Smooth muscle cell (in vitro differentiated cells): ENCODE results near the gene MARK3. TPM values are rescaled to one million over a fixed set of nuclear protein-coding genes. Genes with fewer than 3 reads are reported as not detected.

Experiments
- DNase-seq: peaks from one replicate; lab custom pipeline; 2025; ENCODE audit not compliant: unreplicated experiment; lab: John Stamatoyannopoulos, UW
- H2AFZ ChIP-seq: fragments of 200-600 bp; sonication (generic); 2 replicates; pipeline ENCODE4 v1.6.0; 2016; ENCODE audit warnings: antibody characterized with exemption, low read depth, mild to moderate bottlenecking
- H3F3A ChIP-seq: fragments of 200-600 bp; sonication (generic); 2 replicates; pipeline ENCODE4 v1.6.0; 2017; ENCODE audit warnings: antibody characterized with exemption, low read depth
- H3K27ac ChIP-seq: fragments of 200-600 bp; sonication (generic); 2 replicates; pipeline ENCODE4 v1.5.1; 2016; ENCODE audit warnings: low read depth, mild to moderate bottlenecking
- H3K27me3 ChIP-seq: fragments of 200-600 bp; sonication (generic); 2 replicates; pipeline ENCODE4 v1.6.1; 2016; ENCODE audit warnings: low read depth, mild to moderate bottlenecking
- H3K36me3 ChIP-seq: fragments of 200-600 bp; sonication (generic); 2 replicates; pipeline ENCODE4 v1.5.1; 2016; ENCODE audit warnings: low read depth
- H3K4me1 ChIP-seq: fragments of 200-600 bp; sonication (generic); 2 replicates; pipeline ENCODE4 v1.5.1; 2016; ENCODE audit warnings: low read depth
- H3K4me2 ChIP-seq: fragments of 200-600 bp; sonication (generic); 2 replicates; pipeline ENCODE4 v1.6.0; 2016; ENCODE audit warnings: mild to moderate bottlenecking
- H3K4me3 ChIP-seq: fragments of 200-600 bp; sonication (generic); 2 replicates; pipeline ENCODE4 v1.5.1; 2016; ENCODE audit warnings: mild to moderate bottlenecking
- H3K79me2 ChIP-seq: fragments of 200-600 bp; sonication (generic); 2 replicates; pipeline ENCODE4 v1.6.0; 2016; ENCODE audit warnings: low read depth, mild to moderate bottlenecking
- H3K9ac ChIP-seq: fragments of 200-600 bp; sonication (generic); 2 replicates; pipeline ENCODE4 v1.6.0; 2016; ENCODE audit warnings: low read depth
- H3K9me3 ChIP-seq: fragments of 200-600 bp; sonication (generic); replicated peaks from 2 replicates; pipeline ENCODE4 v1.5.1; 2016; ENCODE audit warnings: low read depth
- H4K20me1 ChIP-seq: fragments of 200-600 bp; sonication (generic); 2 replicates; pipeline ENCODE4 v1.6.0; 2016; ENCODE audit warnings: low read depth
- WGBS: methylation state at CpG from one replicate; pipeline ENCODE4 v1.1.7; 2016; ENCODE audit warnings: low lambda C conversion rate; 5-methylcytosine and 5-hydroxymethylcytosine counted together
- polyA plus RNA-seq: library from polyadenylated mRNA; unstranded; fragments of >200 nt; fragmentation: Nextera tagmentation; extraction: Ambion mirVana; gene quantifications from 2 replicates; pipeline ENCODE4 v1.2.1, GENCODE V29; 2016
- small RNA-seq: library from RNA; depleted of rRNA; stranded (forward); fragments of <200 nt; gene quantifications from one replicate; pipeline ENCODE3, GENCODE V24; 2014
- total RNA-seq: library from RNA; depleted of rRNA; stranded (reverse); fragments of >200 nt; gene quantifications from 2 replicates; pipeline ENCODE4 v1.2.3, GENCODE V29; 2014
- TF ChIP-seq, protein P1 (sequence below): fragments of 200-600 bp; sonication (generic); IDR thresholded peaks from 2 replicates; pipeline ENCODE4 v1.5.1; 2017; ENCODE audit warnings: borderline replicate concordance, mild to moderate bottlenecking, antibody characterized with exemption; ENCODE audit not compliant: insufficient read depth, poor library complexity, severe bottlenecking

The MARK3 gene
- total and polyA plus RNA-seq, 2 experiments from 2014 or later, result 63.2 to 68.4 TPM

DNA sequence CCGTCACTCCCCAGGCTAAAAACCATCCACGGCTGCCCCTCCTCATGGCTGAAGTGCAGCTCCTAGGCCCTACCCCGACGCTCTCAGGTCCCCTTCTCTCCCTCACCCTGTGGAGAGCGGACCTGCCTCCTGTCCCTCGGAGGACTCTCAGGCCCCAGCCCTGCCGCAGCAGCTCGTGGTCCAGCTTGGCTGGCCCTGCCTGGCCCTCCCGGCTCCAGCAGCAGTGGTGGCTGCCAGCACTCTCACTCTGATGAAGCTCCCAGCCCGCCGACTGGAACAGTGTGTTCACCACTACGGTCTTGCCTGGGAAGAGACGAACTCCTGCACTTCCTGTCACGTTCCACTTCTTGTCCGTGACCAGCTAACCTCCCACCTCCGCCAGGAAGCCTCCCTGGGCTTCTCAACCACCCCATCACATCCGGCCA lies 166.1 kb downstream of the MARK3 start:
- Histone ChIP-seq H3K9me3 (no peaks in the 10 kb centered on the region), H3K36me3 (no peaks in the 10 kb centered on the region), H3K27me3 (no peaks in the 10 kb centered on the region), H3K4me3 (no peak overlapping the region), H3K79me2 (no peaks in the 10 kb centered on the region), H4K20me1 (peaks cover 50% of the 10 kb centered on the region), H3K9ac (no peak overlapping the region), H3K4me2 (no peak overlapping the region), H2AFZ (no peak overlapping the region), H3F3A (no peaks in the 10 kb centered on the region), H3K27ac (no peak overlapping the region), H3K4me1 (no peaks in the 10 kb centered on the region)
- DNase-seq, result no peak
- 89% methylated on average over 17 of the region's 17 CpGs for WGBS
- TF ChIP-seq, protein P1, sequence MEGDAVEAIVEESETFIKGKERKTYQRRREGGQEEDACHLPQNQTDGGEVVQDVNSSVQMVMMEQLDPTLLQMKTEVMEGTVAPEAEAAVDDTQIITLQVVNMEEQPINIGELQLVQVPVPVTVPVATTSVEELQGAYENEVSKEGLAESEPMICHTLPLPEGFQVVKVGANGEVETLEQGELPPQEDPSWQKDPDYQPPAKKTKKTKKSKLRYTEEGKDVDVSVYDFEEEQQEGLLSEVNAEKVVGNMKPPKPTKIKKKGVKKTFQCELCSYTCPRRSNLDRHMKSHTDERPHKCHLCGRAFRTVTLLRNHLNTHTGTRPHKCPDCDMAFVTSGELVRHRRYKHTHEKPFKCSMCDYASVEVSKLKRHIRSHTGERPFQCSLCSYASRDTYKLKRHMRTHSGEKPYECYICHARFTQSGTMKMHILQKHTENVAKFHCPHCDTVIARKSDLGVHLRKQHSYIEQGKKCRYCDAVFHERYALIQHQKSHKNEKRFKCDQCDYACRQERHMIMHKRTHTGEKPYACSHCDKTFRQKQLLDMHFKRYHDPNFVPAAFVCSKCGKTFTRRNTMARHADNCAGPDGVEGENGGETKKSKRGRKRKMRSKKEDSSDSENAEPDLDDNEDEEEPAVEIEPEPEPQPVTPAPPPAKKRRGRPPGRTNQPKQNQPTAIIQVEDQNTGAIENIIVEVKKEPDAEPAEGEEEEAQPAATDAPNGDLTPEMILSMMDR, result no peak

DNA sequence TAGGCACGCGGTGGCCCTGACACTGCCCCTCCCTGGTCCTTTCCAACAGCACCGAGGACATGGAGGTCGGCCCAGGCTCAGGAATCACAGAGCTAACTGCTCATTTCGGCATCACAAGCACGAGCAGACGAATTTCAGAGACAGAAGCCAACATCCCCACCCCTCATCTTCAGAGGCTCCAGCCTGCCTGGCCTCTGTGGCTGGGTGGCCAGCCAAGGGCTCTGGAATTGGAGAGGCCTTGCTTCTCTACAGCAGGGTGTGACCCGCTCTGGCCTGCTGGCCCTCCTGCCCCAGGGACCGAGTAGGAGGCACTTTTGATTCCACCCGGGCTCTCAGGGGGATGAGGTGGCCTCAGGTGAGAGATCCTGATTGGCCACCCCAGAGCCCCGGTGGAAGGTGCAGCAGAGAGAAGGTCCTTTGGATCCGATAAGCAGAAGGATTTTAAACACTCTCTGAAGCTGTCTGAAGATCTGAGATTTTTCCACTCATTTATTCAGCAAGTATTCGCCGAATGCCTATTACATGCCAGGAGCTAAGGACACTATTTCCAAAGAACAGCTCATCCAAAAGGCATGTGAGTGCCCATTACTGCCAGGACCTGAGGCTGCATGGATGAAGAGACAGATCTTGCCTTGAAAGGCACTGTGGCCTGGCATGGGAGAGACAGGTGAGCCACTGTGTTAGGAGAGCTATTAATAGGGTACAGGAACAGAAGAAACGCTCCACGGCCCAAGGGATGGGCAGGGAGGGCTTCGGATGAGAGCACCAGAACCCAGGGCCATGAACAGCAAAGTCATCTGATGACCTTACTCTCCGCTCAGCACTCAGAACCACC lies 167.0 kb downstream of the MARK3 start:
- Histone ChIP-seq H3K4me1 (no peaks in the 10 kb centered on the region), H3K79me2 (peaks cover 7% of the 10 kb centered on the region), H3F3A (peaks cover 2% of the 10 kb centered on the region), H3K4me3 (no peak overlapping the region), H3K27me3 (no peaks in the 10 kb centered on the region), H3K9me3 (no peaks in the 10 kb centered on the region), H2AFZ (no peak overlapping the region), H3K9ac (no peak overlapping the region), H4K20me1 (peaks cover 50% of the 10 kb centered on the region), H3K36me3 (no peaks in the 10 kb centered on the region), H3K4me2 (no peak overlapping the region), H3K27ac (no peak overlapping the region)
- DNase-seq, result no peak
- 81% methylated on average over 18 of the region's 18 CpGs for WGBS
- TF ChIP-seq, protein P1, result no peak

DNA sequence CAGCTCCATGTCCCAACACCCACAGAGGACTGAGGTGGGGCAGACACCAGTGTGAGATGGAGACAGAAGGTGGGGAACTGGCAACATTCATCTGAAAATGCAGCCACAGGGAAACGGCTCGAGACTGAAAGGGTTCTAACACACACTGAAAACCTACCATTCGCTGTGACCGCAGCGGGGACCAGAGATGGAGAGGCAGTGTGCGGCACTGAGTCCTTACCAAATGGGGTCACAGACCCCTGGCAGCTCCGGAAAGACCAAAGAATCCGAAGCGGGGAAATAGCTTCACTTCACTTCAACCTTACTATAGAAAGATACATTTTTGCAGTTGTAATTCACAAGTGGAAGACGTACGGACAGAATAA lies 167.6 kb downstream of the MARK3 start:
- WGBS, result 99% methylated on average over 11 of the region's 11 CpGs
- Histone ChIP-seq H2AFZ (no peak overlapping the region), H3K79me2 (peaks cover 11% of the 10 kb centered on the region), H3K4me3 (no peak overlapping the region), H3K36me3 (no peaks in the 10 kb centered on the region), H3K4me1 (no peaks in the 10 kb centered on the region), H3K4me2 (no peak overlapping the region), H3K9ac (no peak overlapping the region), H3K27ac (no peak overlapping the region), H3K27me3 (no peaks in the 10 kb centered on the region), H4K20me1 (peaks cover 51% of the 10 kb centered on the region), H3K9me3 (no peaks in the 10 kb centered on the region), H3F3A (peaks cover 4% of the 10 kb centered on the region)
- no peak for DNase-seq
- TF ChIP-seq, protein P1, result no peak

Small RNAs within 50 kb of the gene (small RNA-seq; reads per million reads assigned to genes)
- not detected for gene RNU7-160P
- 106 reads per million, percentile 98 among the genes with 10 or more reads in this experiment for gene SNORA28

Other genes starting within 250 kb of the MARK3 start
- gene EIF5, start 51.2 kb upstream of the MARK3 start, total RNA-seq, result 233 and 278 TPM in 2 replicates
- 290 and 357 TPM in 2 replicates for gene EIF5, start 51.2 kb upstream of the MARK3 start, polyA plus RNA-seq
- gene CKB, start 137.4 kb downstream of the MARK3 start, total RNA-seq, result 19.8 and 25.7 TPM in 2 replicates
- gene CKB, start 137.4 kb downstream of the MARK3 start, polyA plus RNA-seq, result 62.9 and 107 TPM in 2 replicates
- 2.9 and 3.7 TPM in 2 replicates for gene TRMT61A, start 143.8 kb downstream of the MARK3 start, total RNA-seq
- gene TRMT61A, start 143.8 kb downstream of the MARK3 start, polyA plus RNA-seq, result 6.7 and 9.2 TPM in 2 replicates
- 27.3 and 31.1 TPM in 2 replicates for gene BAG5, start 177.2 kb downstream of the MARK3 start, total RNA-seq
- 12.7 and 13.4 TPM in 2 replicates for gene BAG5, start 177.2 kb downstream of the MARK3 start, polyA plus RNA-seq
- 33.4 and 42.8 TPM in 2 replicates for gene COA8, start 177.5 kb downstream of the MARK3 start, total RNA-seq
- gene COA8, start 177.5 kb downstream of the MARK3 start, polyA plus RNA-seq, result 69.9 and 73.3 TPM in 2 replicates
- gene KLC1, start 243.8 kb downstream of the MARK3 start, total RNA-seq, result 184 and 224 TPM in 2 replicates
- 167 and 180 TPM in 2 replicates for gene KLC1, start 243.8 kb downstream of the MARK3 start, polyA plus RNA-seq